Keratinocyte (primary cell): ENCODE measurements around the gene REELD1. TPM values are rescaled to one million over a fixed set of nuclear protein-coding genes. Genes with fewer than 3 reads are reported as not detected.

Experiments used
- DNase-seq: peaks from one replicate; pipeline ENCODE4 v3.0.0-alpha.2; 2011; ENCODE audit warnings: low read depth, missing footprints, low spot score
- FAIRE-seq: peaks from 2 replicates; lab custom pipeline; 2011; peaks lifted over from hg19 to GRCh38; lab: Jason Lieb, UNC
- H2AFZ ChIP-seq: 2 replicates; pipeline ENCODE4 v1.6.0; 2012; ENCODE audit warnings: low read length, control low read depth, inconsistent platforms; ENCODE audit not compliant: control insufficient read depth
- H3K27ac ChIP-seq: 2 replicates; pipeline ENCODE4 v1.5.1; 2011; ENCODE audit warnings: low read length; ENCODE audit not compliant: control insufficient read depth, insufficient read depth
- H3K27me3 ChIP-seq: 3 replicates; pipeline ENCODE4 v1.6.0; 2011; ENCODE audit warnings: low read length; ENCODE audit not compliant: control insufficient read depth, insufficient read depth; ENCODE audit errors: extremely low read depth
- H3K36me3 ChIP-seq, 2 experiments: 2 replicates in 1 of 2; 3 replicates in 1 of 2; pipeline ENCODE4 v1.5.1; 2011; ENCODE audit warnings: low read length in 2 of 2, mild to moderate bottlenecking in 1 of 2; ENCODE audit not compliant: control insufficient read depth in 2 of 2, insufficient read depth in 2 of 2; ENCODE audit errors: extremely low read depth in 1 of 2
- H3K4me1 ChIP-seq: 3 replicates; pipeline ENCODE4 v1.5.1; 2011; ENCODE audit warnings: low read length; ENCODE audit not compliant: control insufficient read depth, insufficient read depth; ENCODE audit errors: extremely low read depth
- H3K4me2 ChIP-seq: 3 replicates; pipeline ENCODE4 v1.6.0; 2011; ENCODE audit warnings: low read depth, low read length; ENCODE audit not compliant: control insufficient read depth, insufficient read depth; ENCODE audit errors: extremely low read depth
- H3K4me3 ChIP-seq, 3 experiments: fragments of 200-600 bp in 1 of 3; sonication (generic) in 1 of 3; 2 replicates in 2 of 3; 3 replicates in 1 of 3; pipeline ENCODE4 v1.5.1; 2011 to 2016; ENCODE audit warnings: low read length in 3 of 3, mild to moderate bottlenecking in 3 of 3, control low read depth in 2 of 3, inconsistent platforms in 1 of 3, low read depth in 1 of 3, mixed read lengths in 1 of 3, mixed run types in 1 of 3, moderate library complexity in 1 of 3; ENCODE audit not compliant: control insufficient read depth in 2 of 3, insufficient read depth in 2 of 3; ENCODE audit errors: extremely low read depth in 1 of 3
- H3K79me2 ChIP-seq: 2 replicates; pipeline ENCODE4 v1.6.0; 2012; ENCODE audit warnings: low read length; ENCODE audit not compliant: control insufficient read depth, insufficient read depth
- H3K9ac ChIP-seq: 3 replicates; pipeline ENCODE4 v1.6.0; 2011; ENCODE audit warnings: low read length; ENCODE audit not compliant: control insufficient read depth, insufficient read depth; ENCODE audit errors: extremely low read depth
- H3K9me1 ChIP-seq: 3 replicates; pipeline ENCODE4 v1.6.0; 2011; ENCODE audit warnings: low read length; ENCODE audit not compliant: control insufficient read depth, insufficient read depth; ENCODE audit errors: extremely low read depth
- H3K9me3 ChIP-seq: 2 replicates; pipeline ENCODE4 v1.5.1; 2012; ENCODE audit warnings: low read depth, low read length; ENCODE audit not compliant: control insufficient read depth
- H4K20me1 ChIP-seq: 3 replicates; pipeline ENCODE4 v1.6.0; 2011; ENCODE audit warnings: low read length; ENCODE audit not compliant: control insufficient read depth, insufficient read depth; ENCODE audit errors: extremely low read depth
- EZH2 ChIP-seq: IDR thresholded peaks from one replicate; pipeline ENCODE4 v1.6.1; 2012; ENCODE audit warnings: inconsistent platforms, mild to moderate bottlenecking, low read length, moderate library complexity
- dilution Hi-C: fragments of 300-500 bp; cut with MboI; formaldehyde crosslinking; loops from one replicate; pipeline ENCODE4 v1.7.0; 2020; ENCODE audit warnings: low sequenced_read_pairs; ENCODE audit not compliant: extremely low pct_ligation_motif_present
- polyA plus RNA-seq, 5 experiments: library from polyadenylated mRNA; depleted of rRNA in 3 of 5; stranded (reverse) in 3 of 5; stranded (forward) in 1 of 5; unstranded in 1 of 5; fragments of >200 nt; gene quantifications; 1 replicate in 1 of 5; 2 replicates in 3 of 5; 3 replicates in 1 of 5; pipeline versions ENCODE4 v1.2.1 to v1.2.3, GENCODE V29; 2011 to 2012; ENCODE audit warnings: missing spikeins in 2 of 5, low read depth in 1 of 5, low replicate concordance in 1 of 5
- TF ChIP-seq, protein P1 (sequence below), 3 experiments: IDR thresholded peaks in 1 of 3; conservative IDR thresholded peaks in 1 of 3; optimal IDR thresholded peaks in 1 of 3; 2 replicates in 2 of 3; 3 replicates in 1 of 3; pipeline versions ENCODE3 to v1.5.1; 2011; ENCODE audit warnings: low read length in 3 of 3, mild to moderate bottlenecking in 3 of 3, moderate library complexity in 2 of 3, control low read depth in 1 of 3, inconsistent platforms in 1 of 3; ENCODE audit not compliant: insufficient read depth in 2 of 3; ENCODE audit errors: extremely low read depth in 1 of 3

REELD1 gene
- polyA plus RNA-seq, 1 donor (not counting 4 experiments of a cell fraction or from before 2014, with no cell fraction given), result not detected

DNA sequence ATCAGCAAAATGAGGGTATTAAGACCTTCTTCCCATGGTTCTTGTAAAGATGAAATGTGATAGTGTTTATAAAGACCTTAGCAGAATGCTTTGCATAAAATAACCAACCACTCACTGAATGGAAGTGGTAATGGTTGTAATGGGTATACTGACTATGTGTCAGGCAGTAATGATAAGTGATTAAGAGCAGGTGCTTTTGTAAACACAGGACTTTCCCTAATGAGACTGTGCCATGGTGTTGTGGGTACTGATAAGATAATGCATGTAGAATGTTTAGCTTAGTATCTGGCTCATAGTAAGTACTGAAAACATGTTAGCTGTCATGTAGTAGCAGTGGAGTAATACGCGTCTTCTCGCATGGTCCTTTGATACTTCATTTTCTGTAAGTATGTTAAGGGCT is 31.9 kb upstream of the REELD1 start:
- FAIRE-seq, result no peak
- no peaks in the 10 kb centered on the region for H3K9me1 ChIP-seq
- no peak overlapping the region for H3K9ac ChIP-seq
- H3K27me3 ChIP-seq, result no peaks in the 10 kb centered on the region
- peaks cover 39% of the 10 kb centered on the region for H3K79me2 ChIP-seq
- H2AFZ ChIP-seq, result no peak overlapping the region
- TF ChIP-seq, protein P1, sequence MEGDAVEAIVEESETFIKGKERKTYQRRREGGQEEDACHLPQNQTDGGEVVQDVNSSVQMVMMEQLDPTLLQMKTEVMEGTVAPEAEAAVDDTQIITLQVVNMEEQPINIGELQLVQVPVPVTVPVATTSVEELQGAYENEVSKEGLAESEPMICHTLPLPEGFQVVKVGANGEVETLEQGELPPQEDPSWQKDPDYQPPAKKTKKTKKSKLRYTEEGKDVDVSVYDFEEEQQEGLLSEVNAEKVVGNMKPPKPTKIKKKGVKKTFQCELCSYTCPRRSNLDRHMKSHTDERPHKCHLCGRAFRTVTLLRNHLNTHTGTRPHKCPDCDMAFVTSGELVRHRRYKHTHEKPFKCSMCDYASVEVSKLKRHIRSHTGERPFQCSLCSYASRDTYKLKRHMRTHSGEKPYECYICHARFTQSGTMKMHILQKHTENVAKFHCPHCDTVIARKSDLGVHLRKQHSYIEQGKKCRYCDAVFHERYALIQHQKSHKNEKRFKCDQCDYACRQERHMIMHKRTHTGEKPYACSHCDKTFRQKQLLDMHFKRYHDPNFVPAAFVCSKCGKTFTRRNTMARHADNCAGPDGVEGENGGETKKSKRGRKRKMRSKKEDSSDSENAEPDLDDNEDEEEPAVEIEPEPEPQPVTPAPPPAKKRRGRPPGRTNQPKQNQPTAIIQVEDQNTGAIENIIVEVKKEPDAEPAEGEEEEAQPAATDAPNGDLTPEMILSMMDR (optimal IDR thresholded peaks at IDR 0.05 in 1 of 3, IDR thresholded peaks at IDR 0.05 in 1 of 3, conservative IDR thresholded peaks at IDR 0.05 in 1 of 3; ENCODE audit: extremely low read depth in 1 of 3, insufficient read depth in 2 of 3, low read length in 3 of 3), result no peak
- no peak for TF ChIP-seq EZH2
- H3K36me3 ChIP-seq, result peaks cover 0 to 2% of the 10 kb centered on the region in 2 experiments
- peaks cover 11% of the 10 kb centered on the region for H3K4me1 ChIP-seq
- H3K4me2 ChIP-seq, result no peak overlapping the region
- no peak overlapping the region for H3K27ac ChIP-seq
- H4K20me1 ChIP-seq, result no peaks in the 10 kb centered on the region
- dilution Hi-C loops, result no loop called here
- no peak for DNase-seq
- H3K4me3 ChIP-seq, result no peak overlapping the region
- H3K9me3 ChIP-seq, result no peaks in the 10 kb centered on the region

DNA sequence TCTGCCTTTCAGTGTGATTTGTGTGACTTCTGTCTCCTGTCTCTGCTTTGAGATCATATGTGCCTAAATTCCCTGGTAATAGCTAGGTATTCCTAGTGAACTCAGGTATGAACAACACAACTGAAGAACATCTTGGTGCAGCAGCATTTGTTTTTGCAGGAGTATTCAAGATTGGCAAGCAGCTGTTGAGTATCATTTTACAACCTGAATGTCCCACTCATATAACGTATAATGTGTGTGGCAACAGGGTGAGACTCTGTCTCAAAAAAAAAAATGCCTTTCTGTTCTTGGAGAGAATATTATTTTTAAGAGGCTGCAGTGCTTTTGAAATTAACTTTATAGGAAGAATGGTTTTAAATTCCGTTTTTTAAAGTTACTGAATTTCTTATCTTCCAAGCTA is 31.1 kb upstream of the REELD1 start:
- FAIRE-seq (no peak), DNase-seq (no peak)
- peaks cover 32% of the 10 kb centered on the region for H3K79me2 ChIP-seq
- TF ChIP-seq, protein P1 (optimal IDR thresholded peaks at IDR 0.05 in 1 of 3, IDR thresholded peaks at IDR 0.05 in 1 of 3, conservative IDR thresholded peaks at IDR 0.05 in 1 of 3; ENCODE audit: extremely low read depth in 1 of 3, insufficient read depth in 2 of 3, low read length in 3 of 3), result no peak
- no peak for TF ChIP-seq EZH2
- peaks cover 3 to 4% of the 10 kb centered on the region in 2 experiments for H3K36me3 ChIP-seq
- H3K27ac ChIP-seq, result no peak overlapping the region
- no peaks in the 10 kb centered on the region for H3K9me3 ChIP-seq
- no peaks in the 10 kb centered on the region for H4K20me1 ChIP-seq
- H3K4me3 ChIP-seq, result no peak overlapping the region
- dilution Hi-C loops, result no loop called here
- H2AFZ ChIP-seq, result no peak overlapping the region
- no peak overlapping the region for H3K4me2 ChIP-seq
- no peaks in the 10 kb centered on the region for H3K9me1 ChIP-seq
- no peaks in the 10 kb centered on the region for H3K27me3 ChIP-seq
- peaks cover 11% of the 10 kb centered on the region for H3K4me1 ChIP-seq
- no peak overlapping the region for H3K9ac ChIP-seq
